ENCODE measurements around the gene PRSS57.

PRSS57 gene

DNA sequence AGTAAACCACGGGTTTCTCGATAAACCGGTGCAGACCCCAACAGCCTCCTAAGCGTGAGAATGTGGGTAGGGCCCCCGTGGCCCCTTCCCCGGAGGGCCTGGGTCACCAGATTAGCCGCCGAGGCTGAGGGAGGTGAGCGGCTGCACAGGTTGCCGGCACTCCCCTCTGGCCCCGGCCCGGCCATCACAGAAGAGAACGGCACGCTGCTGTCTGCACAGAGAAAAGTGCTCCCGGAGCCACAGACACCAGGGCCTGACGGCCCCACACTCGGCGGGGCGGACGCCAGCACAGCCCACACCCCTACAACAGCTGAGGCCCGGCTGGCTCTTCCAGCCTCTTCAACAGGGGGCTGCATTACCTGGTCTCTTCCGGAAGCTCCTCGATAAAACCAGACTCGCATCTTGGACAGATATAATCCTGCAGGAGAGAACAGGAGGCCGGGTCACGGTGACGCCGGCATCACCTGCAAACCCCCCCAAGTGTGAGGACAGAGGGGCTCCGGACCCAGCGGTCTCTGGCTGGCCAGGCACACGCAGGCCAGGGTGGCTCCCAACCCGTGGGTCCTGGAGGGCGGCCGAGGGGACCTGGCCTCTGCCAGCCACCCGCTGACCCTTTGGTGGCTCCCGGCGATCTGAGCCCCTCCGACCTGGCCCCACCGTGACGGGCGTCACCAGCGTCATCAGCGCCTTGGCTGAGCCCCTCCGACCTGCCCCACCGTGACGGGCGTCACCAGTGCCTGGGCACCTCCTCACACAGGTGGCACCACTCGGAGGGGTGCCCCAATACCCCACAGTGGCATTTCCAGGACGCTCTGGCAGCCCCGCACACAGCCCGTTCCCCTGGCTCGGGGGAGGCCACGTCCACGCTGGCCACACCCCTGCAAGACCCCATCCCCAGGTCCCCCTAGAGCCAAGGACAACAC, 42.5 kb downstream of the PRSS57 start:
- DNase-seq (ENCODE audit: low read depth in 3 of 3) = no peak

GRCh38 chr19:651991-652390, 43.3 kb downstream of the PRSS57 start:
- DNase-seq (ENCODE audit: low read depth in 3 of 3) = no peak

DNA sequence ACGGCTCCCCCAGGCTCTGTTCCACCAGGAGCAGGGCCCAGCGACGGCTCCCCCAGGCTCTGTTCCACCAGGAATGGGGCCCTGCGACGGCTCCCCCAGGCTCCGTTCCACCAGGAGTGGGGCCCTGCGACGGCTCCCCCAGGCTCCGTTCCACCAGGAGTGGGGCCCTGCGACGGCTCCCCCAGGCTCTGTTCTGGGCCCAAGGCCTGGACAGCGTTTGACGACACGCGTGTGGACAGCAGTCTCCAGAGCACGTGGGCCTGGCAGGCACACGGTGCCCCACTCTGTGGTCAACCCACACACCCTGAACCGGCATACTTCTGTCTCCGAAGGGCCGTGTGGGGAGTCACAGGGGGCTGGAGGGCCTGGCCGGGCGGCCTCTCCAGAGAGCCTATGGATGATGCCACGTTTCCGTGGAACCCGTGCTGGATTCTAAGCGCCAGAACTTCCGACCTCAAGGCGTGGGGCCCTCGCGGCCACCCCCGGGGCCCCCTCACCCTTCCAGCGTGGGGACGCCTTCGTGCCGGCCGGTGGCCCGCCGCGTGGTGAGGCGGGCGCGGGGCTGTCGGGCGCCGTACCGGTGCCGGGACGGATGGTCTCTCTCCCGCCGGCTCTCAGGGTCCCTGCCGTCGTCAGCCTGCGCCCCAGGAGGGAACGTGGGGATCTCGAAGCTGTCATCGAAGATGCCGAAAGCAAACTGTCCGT, 44.0 kb downstream of the PRSS57 start:
- no peak for DNase-seq (ENCODE audit: low read depth in 3 of 3)

DNA sequence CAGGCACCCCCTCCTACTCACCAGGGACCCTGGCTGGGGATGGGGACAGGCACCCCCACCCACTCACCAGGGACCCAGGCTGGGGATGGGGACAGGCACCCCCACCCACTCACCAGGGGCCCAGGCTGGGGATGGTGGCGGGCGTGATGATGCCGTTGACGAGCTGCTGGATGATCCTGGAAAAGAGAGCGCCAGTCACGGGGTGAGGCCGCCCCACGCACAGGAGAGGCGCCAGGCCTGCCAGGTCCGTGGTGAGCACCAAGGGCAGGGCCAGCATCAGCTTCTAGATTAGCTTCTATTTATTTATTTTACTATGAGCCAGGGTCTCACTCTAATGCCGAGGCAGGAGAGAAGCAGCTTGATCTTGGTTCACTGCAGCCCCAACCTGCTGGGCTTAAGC, 45.1 kb downstream of the PRSS57 start:
- DNase-seq (ENCODE audit: low read depth in 3 of 3) = no peak

GRCh38 chr19:648904-649801, 46.1 kb downstream of the PRSS57 start:
- no peak for DNase-seq (ENCODE audit: low read depth in 3 of 3)

- no peak for DNase-seq (ENCODE audit: low read depth in 3 of 3)
Observed at GRCh38 chr19:648305-648704, 46.9 kb downstream of the PRSS57 start.

GRCh38 chr19:647566-648284, 47.5 kb downstream of the PRSS57 start:
- DNase-seq (ENCODE audit: low read depth in 3 of 3) = no peak

- DNase-seq (ENCODE audit: low read depth in 3 of 3) = no peak
Observed at GRCh38 chr19:646779-647565, 48.3 kb downstream of the PRSS57 start.

- DNase-seq (ENCODE audit: low read depth in 3 of 3) = no peak
Observed at GRCh38 chr19:645912-646778, 49.1 kb downstream of the PRSS57 start.

DNA sequence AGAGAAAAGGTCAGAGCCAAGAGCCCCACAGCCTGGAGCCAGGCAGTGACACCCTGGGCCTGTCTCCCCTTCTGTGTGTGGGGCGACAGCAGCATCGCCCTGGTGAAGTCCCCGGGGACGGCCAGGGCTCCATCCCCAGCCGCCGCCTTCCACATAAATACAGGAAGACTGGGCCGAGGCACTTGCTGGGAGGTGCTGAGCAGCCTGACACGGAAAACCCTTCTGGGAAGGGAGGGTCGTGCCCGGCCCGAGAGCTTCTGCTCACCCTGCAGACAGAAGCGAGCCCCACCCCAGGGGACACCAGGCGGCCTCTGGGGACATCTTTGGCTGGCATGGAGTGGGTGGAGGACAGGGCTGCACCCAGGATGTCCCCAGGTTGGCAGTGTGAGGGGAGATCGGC, 50.5 kb downstream of the PRSS57 start:
- no peak for DNase-seq (ENCODE audit: low read depth in 3 of 3)

DNA sequence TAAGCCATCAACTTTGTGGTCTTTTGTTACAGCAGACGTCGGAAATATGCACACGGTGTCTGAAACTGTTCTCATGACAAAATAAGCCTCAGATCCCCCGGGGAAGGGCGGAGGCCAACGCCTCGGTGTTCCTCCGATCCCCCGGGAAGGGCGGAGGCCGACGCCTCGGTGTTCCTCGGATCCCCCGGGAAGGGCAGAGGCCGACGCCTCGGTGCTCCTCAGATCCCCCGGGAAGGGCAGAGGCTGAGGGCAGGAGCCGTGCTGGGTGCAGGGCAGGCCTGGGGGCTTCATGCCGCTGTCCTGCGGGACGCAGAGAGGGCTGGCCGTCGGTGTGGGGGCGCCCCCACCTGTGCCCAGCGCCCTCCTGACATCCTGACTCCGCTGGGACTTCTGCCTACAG, 50.9 kb downstream of the PRSS57 start:
- no peak for DNase-seq (ENCODE audit: low read depth in 3 of 3)

DNA sequence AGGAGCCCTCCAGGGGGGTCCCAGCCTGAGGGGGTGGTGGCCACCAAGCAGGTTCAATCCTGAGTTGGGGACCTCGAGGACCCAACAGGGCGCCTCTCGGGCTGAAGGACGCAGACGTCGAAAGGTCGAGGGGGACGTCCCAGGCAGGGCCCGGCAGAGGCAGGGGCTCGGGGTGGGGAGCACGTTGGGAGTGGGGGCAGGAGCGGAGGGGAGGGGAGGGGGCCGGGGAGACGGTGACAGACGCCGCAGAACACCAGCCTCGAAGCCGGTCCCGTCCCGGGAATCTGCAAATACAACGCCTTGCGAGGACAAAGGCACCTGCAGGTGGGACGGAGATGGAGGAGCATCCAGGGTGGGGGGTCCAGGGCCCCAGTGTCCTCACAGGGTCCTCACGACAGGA, 51.5 kb downstream of the PRSS57 start:
- DNase-seq (ENCODE audit: low read depth in 3 of 3) = no peak

DNA sequence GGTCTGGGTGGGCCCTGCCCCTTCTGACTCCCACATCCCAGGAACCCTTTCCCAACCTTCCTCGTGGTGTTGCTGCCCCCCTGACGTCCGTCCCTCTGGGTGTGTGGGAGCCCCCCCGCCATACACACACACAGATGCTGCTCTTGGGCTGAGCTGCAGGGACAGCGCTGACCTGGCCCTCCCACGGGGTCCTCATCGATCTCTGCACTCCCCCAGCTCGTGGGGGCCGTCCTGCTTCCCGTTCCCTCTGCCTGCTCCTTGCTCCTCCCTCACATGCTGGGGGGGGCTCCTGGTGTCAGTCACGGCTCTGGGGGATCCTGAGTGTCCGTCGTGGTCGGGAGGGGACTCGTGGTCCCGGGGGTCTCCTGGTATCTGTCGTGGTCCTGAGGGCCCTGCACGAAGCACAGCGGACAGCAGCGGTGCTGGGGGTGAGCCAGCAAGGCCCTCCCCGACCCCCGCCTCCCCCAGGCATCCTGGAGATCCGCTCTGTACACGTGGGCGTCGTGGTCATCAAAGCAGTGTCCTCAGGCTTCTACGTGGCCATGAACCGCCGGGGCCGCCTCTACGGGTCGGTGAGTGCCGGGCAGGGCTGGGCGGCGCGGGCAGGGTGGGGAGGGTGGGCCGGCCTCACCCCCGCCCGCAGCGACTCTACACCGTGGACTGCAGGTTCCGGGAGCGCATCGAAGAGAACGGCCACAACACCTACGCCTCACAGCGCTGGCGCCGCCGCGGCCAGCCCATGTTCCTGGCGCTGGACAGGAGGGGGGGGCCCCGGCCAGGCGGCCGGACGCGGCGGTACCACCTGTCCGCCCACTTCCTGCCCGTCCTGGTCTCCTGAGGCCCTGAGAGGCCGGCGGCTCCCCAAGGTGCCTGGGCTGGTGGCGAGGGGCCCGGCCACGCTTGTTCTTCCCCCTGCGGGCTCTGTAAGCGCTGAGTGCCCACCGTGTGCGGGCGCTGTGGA, 52.2 kb downstream of the PRSS57 start:
- DNase-seq (ENCODE audit: low read depth in 3 of 3) = no peak

- no peak for DNase-seq (ENCODE audit: low read depth in 3 of 3)
Observed at GRCh38 chr19:641702-642101, 53.5 kb downstream of the PRSS57 start.

DNA sequence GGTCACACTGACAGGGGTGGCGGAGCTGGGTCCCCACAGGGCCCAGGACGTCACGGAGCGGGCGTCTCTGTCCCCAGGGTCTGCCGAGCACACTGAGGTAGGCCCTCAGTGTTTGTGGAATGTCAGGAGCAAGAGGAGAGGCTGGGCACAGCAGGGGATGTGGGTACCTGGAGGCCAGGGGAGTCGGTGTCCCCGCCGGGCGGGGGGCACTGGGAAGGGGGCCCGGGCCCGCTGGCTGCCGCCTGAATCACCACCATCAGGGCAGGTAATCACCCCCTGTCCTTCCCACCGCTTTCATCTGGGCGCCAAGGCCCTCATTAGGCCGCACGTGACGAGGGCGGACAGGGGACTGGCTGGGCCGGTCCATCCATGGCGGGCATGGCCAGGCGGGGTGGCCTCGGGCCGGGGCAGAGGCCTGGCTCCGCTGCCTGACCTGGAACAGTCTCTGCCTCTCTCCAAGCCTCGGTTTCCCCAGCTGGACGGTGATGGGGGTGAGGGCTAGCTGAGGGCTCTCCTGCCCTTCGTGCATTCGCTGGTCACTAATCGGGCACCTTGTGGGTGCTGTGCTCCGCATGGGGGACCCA, 54.6 kb downstream of the PRSS57 start:
- DNase-seq (ENCODE audit: low read depth in 3 of 3) = no peak

DNA sequence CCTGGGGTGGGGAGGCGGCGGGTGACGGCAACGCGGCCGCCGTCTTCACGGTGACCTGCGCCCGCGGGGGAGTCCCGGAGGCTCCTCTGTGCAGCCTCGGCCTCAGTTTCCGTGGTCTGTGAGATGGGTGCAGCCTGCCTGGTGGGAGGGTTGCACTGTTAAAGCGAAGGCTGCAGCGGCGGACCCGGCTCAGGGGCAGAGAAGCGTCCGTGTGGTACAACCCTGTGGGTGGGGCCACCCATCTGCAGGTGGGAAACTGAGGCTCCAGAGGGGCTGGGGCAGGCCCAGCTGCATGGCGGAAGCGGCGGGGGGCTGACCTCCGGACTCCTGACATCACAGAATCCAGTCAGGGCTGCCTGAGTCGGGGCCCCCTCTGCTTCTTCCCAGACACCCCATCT, 55.1 kb downstream of the PRSS57 start:
- DNase-seq (ENCODE audit: low read depth in 3 of 3) = no peak

DNA sequence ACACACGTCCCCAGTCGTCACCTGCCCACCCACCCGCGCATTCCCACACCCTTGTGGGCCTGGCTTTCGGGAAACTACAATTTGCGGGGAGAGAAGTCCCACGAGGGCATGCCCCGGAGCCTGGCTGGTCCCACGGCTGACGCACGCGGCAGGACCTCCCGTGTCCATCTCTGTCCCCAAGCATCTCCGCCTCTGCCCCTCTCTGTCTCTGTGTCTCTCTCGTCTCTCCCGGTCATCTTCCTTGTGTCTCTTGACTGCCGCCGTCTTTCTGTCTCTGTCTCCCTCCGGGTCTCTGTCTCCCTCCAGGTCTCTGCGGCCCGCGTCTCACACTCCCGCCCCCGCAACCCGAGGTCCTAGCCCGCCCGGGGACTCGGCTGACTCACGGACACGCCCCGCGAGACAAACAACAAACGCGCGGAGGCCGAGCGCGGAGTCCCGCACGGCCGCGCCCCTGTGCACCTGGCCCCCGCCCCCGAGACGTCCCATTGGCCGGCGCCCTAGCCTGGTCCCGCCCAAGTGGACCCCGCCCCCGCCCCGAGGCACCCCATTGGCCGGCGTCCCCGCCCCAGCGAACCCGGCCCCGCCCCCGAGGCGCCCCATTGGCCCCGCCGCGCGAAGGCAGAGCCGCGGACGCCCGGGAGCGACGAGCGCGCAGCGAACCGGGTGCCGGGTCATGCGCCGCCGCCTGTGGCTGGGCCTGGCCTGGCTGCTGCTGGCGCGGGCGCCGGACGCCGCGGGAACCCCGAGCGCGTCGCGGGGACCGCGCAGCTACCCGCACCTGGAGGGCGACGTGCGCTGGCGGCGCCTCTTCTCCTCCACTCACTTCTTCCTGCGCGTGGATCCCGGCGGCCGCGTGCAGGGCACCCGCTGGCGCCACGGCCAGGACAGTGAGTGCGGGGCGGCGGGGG, 55.7 kb downstream of the PRSS57 start, which contains the start of gene FGF22:
FGF22 (plus strand) TSS at position 627 of the 908 bp plus-strand sequence; CDS start at position 674, 47 bp downstream.
- peak; percentile 84 to 94 (median 93) for DNase-seq (ENCODE audit: low read depth in 3 of 3)
